Measurements from ENCODE around the gene PCDHA1.

DNA sequence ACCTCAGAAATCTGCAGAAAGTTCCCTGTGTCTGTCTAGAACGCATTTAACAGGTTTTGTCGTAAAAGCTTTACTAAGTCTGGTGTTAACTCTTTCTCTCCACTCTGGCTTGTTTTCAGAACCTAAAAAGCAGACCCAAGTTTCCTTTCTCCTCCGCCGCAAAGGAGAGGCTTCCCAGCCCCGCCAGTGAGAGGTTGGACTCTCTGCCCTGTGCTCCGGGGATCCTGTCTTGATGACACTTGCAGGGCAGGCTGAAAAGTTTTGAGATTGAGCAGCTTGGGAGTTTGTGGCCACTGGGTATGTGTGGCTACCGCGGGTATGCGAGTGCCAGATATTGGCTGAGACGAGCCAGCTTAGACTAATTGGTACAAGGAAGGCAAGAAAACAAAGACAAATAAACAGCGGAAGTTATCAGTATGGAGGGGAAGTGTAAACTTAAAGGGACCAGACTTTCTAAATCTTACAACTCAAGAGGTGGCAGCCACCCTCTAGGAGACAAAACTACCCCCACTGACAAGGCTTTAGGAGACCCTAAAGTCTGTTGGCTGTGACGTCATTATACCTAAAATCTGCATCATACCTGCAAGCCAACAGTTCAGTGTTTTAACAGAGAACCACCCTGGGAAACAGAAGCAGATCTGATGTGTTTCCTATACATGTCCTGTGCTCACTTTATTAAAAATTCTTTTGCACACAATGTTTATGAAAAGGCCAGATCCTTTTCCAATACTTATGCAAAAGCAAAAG lies 224.3 kb downstream of the PCDHA1 start:
- TF ChIP-seq SIN3B (IDR thresholded peaks at IDR 0.05; ENCODE audit: low read length), result no peak
- no peak for TF ChIP-seq ZNF460 (CRISPR knock-in tag; IDR thresholded peaks at IDR 0.05; ENCODE audit: borderline replicate concordance)
- no peak for TF ChIP-seq FOXK1 (CRISPR knock-in tag; IDR thresholded peaks at IDR 0.05; ENCODE audit: borderline replicate concordance, low read depth)
- TF ChIP-seq RFX5 (IDR thresholded peaks at IDR 0.05; ENCODE audit: low read depth, low read length), result no peak
- TF ChIP-seq, protein P1, sequence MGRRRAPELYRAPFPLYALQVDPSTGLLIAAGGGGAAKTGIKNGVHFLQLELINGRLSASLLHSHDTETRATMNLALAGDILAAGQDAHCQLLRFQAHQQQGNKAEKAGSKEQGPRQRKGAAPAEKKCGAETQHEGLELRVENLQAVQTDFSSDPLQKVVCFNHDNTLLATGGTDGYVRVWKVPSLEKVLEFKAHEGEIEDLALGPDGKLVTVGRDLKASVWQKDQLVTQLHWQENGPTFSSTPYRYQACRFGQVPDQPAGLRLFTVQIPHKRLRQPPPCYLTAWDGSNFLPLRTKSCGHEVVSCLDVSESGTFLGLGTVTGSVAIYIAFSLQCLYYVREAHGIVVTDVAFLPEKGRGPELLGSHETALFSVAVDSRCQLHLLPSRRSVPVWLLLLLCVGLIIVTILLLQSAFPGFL (CRISPR knock-in tag; IDR thresholded peaks at IDR 0.05), result no peak
- no peak for TF ChIP-seq JUN (CRISPR knock-in tag; IDR thresholded peaks at IDR 0.05)
- TF ChIP-seq HNRNPL (IDR thresholded peaks at IDR 0.05; ENCODE audit: low read depth, low read length), result no peak
- no peak for TF ChIP-seq ZNF138 (CRISPR knock-in tag; IDR thresholded peaks at IDR 0.05; ENCODE audit: low read depth)
- no peak for TF ChIP-seq BHLHE40 (IDR thresholded peaks at IDR 0.05; ENCODE audit: low read length)
